Upper lobe of left lung (tissue), 4 donors: ENCODE data around the gene CRISPLD2.

Source experiments
- POLR2A ChIP-seq, 4 donors: fragments of 450-650 bp; IDR thresholded peaks; one replicate each; pipeline ENCODE4 v1.5.1; 2016 to 2017; ENCODE audit warnings: antibody characterized with exemption in 4 of 4, mild to moderate bottlenecking in 2 of 4
- TF ChIP-seq, protein P1 (sequence below), 6 experiments: fragments of 450-650 bp in 4 of 6; fragments of 200-600 bp in 2 of 6; sonication (generic) in 2 of 6; IDR thresholded peaks; one replicate each; pipeline ENCODE4 v1.5.1; 2016 to 2019; ENCODE audit warnings: antibody characterized with exemption in 6 of 6

DNA sequence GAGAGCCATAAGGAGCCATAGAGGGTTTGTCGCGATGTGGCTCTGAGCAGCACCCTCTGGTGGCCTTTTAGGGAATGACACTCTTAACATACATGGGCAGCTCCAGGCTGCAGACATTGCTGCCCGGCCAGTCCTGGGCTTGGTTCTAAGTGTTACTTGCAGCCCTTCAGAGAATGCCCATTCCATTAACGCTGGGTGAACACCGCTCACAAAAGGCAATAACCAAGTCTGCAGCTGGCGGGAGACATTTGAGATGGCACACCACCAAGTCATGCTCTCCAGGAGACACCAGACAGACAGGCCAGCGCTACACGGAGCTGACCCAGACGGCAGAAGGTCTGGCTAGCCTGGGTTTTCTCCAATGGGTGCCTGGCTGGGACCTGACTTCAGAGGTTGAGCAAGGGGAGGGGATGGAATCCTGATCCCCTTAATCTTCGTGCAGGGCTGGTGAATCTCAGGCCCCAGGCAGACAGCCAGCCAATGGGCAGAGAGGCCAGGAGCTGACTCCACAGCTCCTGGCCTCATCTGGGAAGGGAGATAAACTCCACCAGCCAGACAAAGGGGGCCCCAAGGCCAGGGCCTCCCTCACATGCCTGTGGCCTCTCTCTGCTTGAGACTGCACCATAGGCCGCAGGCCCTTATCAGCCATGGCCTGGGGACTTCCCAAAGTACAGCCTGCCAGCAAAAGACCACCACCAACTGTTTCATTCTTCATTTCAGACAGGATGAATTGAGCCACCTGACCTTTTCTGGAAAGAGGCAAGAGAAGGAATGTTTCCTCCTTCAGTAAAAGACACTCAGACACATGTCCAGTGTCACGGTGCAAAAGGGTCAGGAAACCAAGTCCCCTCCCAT lies 132.8 kb downstream of the CRISPLD2 start:
- TF ChIP-seq, protein P1, sequence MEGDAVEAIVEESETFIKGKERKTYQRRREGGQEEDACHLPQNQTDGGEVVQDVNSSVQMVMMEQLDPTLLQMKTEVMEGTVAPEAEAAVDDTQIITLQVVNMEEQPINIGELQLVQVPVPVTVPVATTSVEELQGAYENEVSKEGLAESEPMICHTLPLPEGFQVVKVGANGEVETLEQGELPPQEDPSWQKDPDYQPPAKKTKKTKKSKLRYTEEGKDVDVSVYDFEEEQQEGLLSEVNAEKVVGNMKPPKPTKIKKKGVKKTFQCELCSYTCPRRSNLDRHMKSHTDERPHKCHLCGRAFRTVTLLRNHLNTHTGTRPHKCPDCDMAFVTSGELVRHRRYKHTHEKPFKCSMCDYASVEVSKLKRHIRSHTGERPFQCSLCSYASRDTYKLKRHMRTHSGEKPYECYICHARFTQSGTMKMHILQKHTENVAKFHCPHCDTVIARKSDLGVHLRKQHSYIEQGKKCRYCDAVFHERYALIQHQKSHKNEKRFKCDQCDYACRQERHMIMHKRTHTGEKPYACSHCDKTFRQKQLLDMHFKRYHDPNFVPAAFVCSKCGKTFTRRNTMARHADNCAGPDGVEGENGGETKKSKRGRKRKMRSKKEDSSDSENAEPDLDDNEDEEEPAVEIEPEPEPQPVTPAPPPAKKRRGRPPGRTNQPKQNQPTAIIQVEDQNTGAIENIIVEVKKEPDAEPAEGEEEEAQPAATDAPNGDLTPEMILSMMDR (IDR thresholded peaks at IDR 0.05): peak; percentile 89 to 93 (median 92)
- no peak for TF ChIP-seq POLR2A (IDR thresholded peaks at IDR 0.05)
